GM12878 (cell line): Measurements from ENCODE around the gene PIGV. TPM values are rescaled to one million over a fixed set of nuclear protein-coding genes. Genes with fewer than 3 reads are reported as not detected.

ENCODE experiments used
- ATAC-seq: fragments of 200-7000 bp; cut with Tn5 transposase; 3 replicates; pipeline ENCODE4 v1.9.1; 2020; ENCODE audit warnings: mild to moderate bottlenecking, moderate library complexity
- BruUV-seq: library from RNA; stranded (reverse); fragments of 400-500 nt; replicated peaks from 2 replicates; lab custom pipeline; 2021; lab: Mats Ljungman, UMichigan
- CTCF ChIA-PET: fragments of 300-600 bp; sonication (Branson Sonifier 250); formaldehyde crosslinking; extraction: SDS; loops from one replicate; lab custom pipeline; 2021; ENCODE audit warnings: inconsistent platforms; lab: Yijun Ruan, JAX
- POLR2A ChIA-PET: fragments of 350-600 bp; formaldehyde crosslinking; extraction: SDS; loops from one replicate; lab custom pipeline; 2021; ENCODE audit warnings: inconsistent platforms; lab: Charles Lee
- RAD21 ChIA-PET: fragments of 300-600 bp; sonication (Branson Sonifier 250); formaldehyde crosslinking; loops from one replicate; lab custom pipeline; 2023; ENCODE audit warnings: antibody characterized with exemption; ENCODE audit not compliant: unreplicated experiment; lab: Charles Lee
- SMC1A ChIA-PET: fragments of 300-600 bp; sonication (Branson Sonifier 250); formaldehyde crosslinking; loops from one replicate; lab custom pipeline; 2023; ENCODE audit not compliant: unreplicated experiment, uncharacterized antibody; lab: Charles Lee
- DNase-seq: peaks from one replicate; pipeline ENCODE4 v3.0.0-alpha.2; 2011; ENCODE audit warnings: low read depth, low spot score
- FAIRE-seq: peaks from 3 replicates; lab custom pipeline; 2011; peaks lifted over from hg19 to GRCh38; lab: Jason Lieb, UNC
- H2AFZ ChIP-seq: 2 replicates; pipeline ENCODE4 v1.6.0; 2011; ENCODE audit warnings: low read depth, low read length, control low read depth; ENCODE audit not compliant: control insufficient read depth
- H3K27ac ChIP-seq: 2 replicates; pipeline ENCODE4 v1.5.1; 2011; ENCODE audit warnings: control low read depth; ENCODE audit not compliant: control insufficient read depth, insufficient read depth
- H3K27me3 ChIP-seq, 2 experiments: replicated peaks in 1 of 2; 2 replicates each; pipeline versions ENCODE4 v1.6.0 to v1.6.1; 2011; ENCODE audit warnings: low read length in 1 of 2; ENCODE audit not compliant: control insufficient read depth in 2 of 2, insufficient read depth in 2 of 2
- H3K36me3 ChIP-seq, 2 experiments: 2 replicates each; pipeline ENCODE4 v1.5.1; 2011; ENCODE audit warnings: low read length in 1 of 2; ENCODE audit not compliant: control insufficient read depth in 2 of 2, insufficient read depth in 2 of 2
- H3K4me1 ChIP-seq: 2 replicates; pipeline ENCODE4 v1.6.1; 2011; ENCODE audit warnings: mild to moderate bottlenecking, low read length, moderate library complexity, mixed read lengths; ENCODE audit not compliant: control insufficient read depth, insufficient read depth
- H3K4me2 ChIP-seq: 2 replicates; pipeline ENCODE4 v1.6.0; 2011; ENCODE audit warnings: control low read depth; ENCODE audit not compliant: control insufficient read depth, insufficient read depth
- H3K4me3 ChIP-seq: fragments of 200-600 bp; sonication (generic); 2 replicates; pipeline ENCODE4 v1.5.1; 2016
- H3K79me2 ChIP-seq: 2 replicates; pipeline ENCODE4 v1.6.0; 2011; ENCODE audit warnings: low read length; ENCODE audit not compliant: control insufficient read depth, insufficient read depth
- H3K9ac ChIP-seq: 2 replicates; pipeline ENCODE4 v1.8.0; 2011; ENCODE audit warnings: low read length, control low read depth, mixed read lengths; ENCODE audit not compliant: control insufficient read depth, insufficient read depth
- H3K9me3 ChIP-seq: replicated peaks from 3 replicates; pipeline ENCODE4 v1.5.1; 2011; ENCODE audit warnings: mild to moderate bottlenecking, low read length; ENCODE audit not compliant: control insufficient read depth, insufficient read depth
- H4K20me1 ChIP-seq: 2 replicates; pipeline ENCODE4 v1.6.0; 2011; ENCODE audit not compliant: control insufficient read depth, insufficient read depth
- ASH2L ChIP-seq: fragments of 300-600, 200-600 bp; sonication (generic); IDR thresholded peaks from 2 replicates; pipeline ENCODE4 v1.6.1; 2017; ENCODE audit warnings: low read depth, mild to moderate bottlenecking, borderline replicate concordance
- BCL11A ChIP-seq: IDR thresholded peaks from 2 replicates; pipeline ENCODE4 v1.6.1; 2011; ENCODE audit warnings: low read depth, low read length
- BCLAF1 ChIP-seq: fragments of 450-650 bp; IDR thresholded peaks from 2 replicates; pipeline ENCODE4 v1.6.1; 2017; ENCODE audit warnings: antibody characterized with exemption, mild to moderate bottlenecking, moderate library complexity
- E4F1 ChIP-seq: fragments of 450-650 bp; IDR thresholded peaks from 2 replicates; pipeline ENCODE4 v1.6.1; 2018; ENCODE audit warnings: borderline replicate concordance, mild to moderate bottlenecking; ENCODE audit not compliant: partially characterized antibody
- HDAC2 ChIP-seq: fragments of 200-600 bp; sonication (generic); IDR thresholded peaks from 2 replicates; pipeline ENCODE4 v1.6.1; 2017
- HDAC6 ChIP-seq: fragments of 200-600 bp; sonication (generic); IDR thresholded peaks from one replicate; pipeline ENCODE4 v1.8.0; 2017; ENCODE audit warnings: antibody characterized with exemption; ENCODE audit not compliant: unreplicated experiment
- NFIC ChIP-seq: IDR thresholded peaks from 2 replicates; pipeline ENCODE4 v1.6.1; 2012; ENCODE audit warnings: low read depth, mild to moderate bottlenecking, inconsistent platforms, low read length, moderate library complexity
- PAX8 ChIP-seq: fragments of 450-650 bp; IDR thresholded peaks from 2 replicates; pipeline ENCODE4 v1.6.1; 2017; ENCODE audit warnings: mild to moderate bottlenecking, moderate library complexity
- PML ChIP-seq: IDR thresholded peaks from 2 replicates; pipeline ENCODE4 v1.6.1; 2012; ENCODE audit warnings: low read length, inconsistent platforms
- RUNX3 ChIP-seq: IDR thresholded peaks from 2 replicates; pipeline ENCODE4 v1.6.1; 2012; ENCODE audit warnings: low read length, inconsistent platforms
- SMAD5 ChIP-seq: IDR thresholded peaks from 2 replicates; pipeline ENCODE4 v1.6.1; 2016; ENCODE audit warnings: antibody characterized with exemption, low read depth
- TAF1 ChIP-seq: IDR thresholded peaks from 2 replicates; pipeline ENCODE4 v1.6.1; 2011; ENCODE audit warnings: mild to moderate bottlenecking, low read depth, low read length, borderline replicate concordance
- ZNF687 ChIP-seq: fragments of 450-650 bp; IDR thresholded peaks from 2 replicates; pipeline ENCODE4 v1.6.1; 2017; ENCODE audit warnings: mild to moderate bottlenecking, moderate library complexity
- WGBS: methylation state at CpG from one replicate; pipeline ENCODE4 v1.1.6; 2016; ENCODE audit warnings: low lambda C conversion rate; ENCODE audit not compliant: insufficient replicate concordance, insufficient coverage; ENCODE audit errors: missing lambda C conversion rate; 5-methylcytosine and 5-hydroxymethylcytosine counted together
- in situ Hi-C: fragments of 300-500 bp; cut with MboI; formaldehyde crosslinking; loops from 9 replicates; pipeline ENCODE4 v1.14.3; 2018; ENCODE audit warnings: mixed read lengths
- intact Hi-C: fragments of 100-400 bp; cut with micrococcal nuclease; formaldehyde crosslinking; loops from one replicate; pipeline ENCODE4 v1.14.2; 2022; ENCODE audit not compliant: unreplicated experiment
- polyA plus RNA-seq, 11 experiments: library from polyadenylated mRNA; depleted of rRNA in 4 of 11; unstranded in 6 of 11; stranded (reverse) in 5 of 11; fragments of >200 nt; fragmentation: Nextera tagmentation in 4 of 11; fragmentation: Illumina TruSeq in 1 of 11; extraction: Ambion mirVana in 4 of 11; extraction: Trizol in 1 of 11; gene quantifications; 1 replicate in 1 of 11; 2 replicates in 10 of 11; pipeline versions ENCODE4 v1.2.1 to v1.2.3, GENCODE V29; 2011 to 2016; ENCODE audit warnings: inconsistent platforms in 2 of 11, missing spikeins in 2 of 11, low read depth in 1 of 11
- total RNA-seq, 4 experiments: library from RNA; depleted of rRNA in 3 of 4; stranded (reverse); fragments of >200 nt in 3 of 4; fragmentation: Illumina TruSeq in 1 of 4; extraction: Trizol in 1 of 4; gene quantifications; 2 replicates each; pipeline versions ENCODE4 v1.2.1 to v1.2.3, GENCODE V29; 2013 to 2021

PIGV gene
- total and polyA plus RNA-seq, 10 of the 15 experiments (the other 5 are each of a cell fraction or from before 2014, with no cell fraction given), result 8.8 to 18.1 (median 11.9) TPM

GRCh38 chr1:26782521-26783212 lies 5.1 kb upstream of the PIGV start:
- no peaks in the 10 kb centered on the region for H3K27me3 ChIP-seq
- FAIRE-seq, result no peak
- CTCF ChIA-PET, result interaction anchor here (1.2 to 3.5 kb wide), 2 partner anchors 38 to 105 kb away, joined by 3 to 14 read pairs; no protein-coding TSS in a partner anchor
- H3K4me2 ChIP-seq, result no peak overlapping the region
- RAD21 ChIA-PET, result interaction anchor here (1.0 kb wide), 1 partner anchor 38 kb away, joined by 3 read pairs; no protein-coding TSS in a partner anchor
- H3K4me1 ChIP-seq, result peaks cover 23% of the 10 kb centered on the region
- TF ChIP-seq ZNF687 (no peak), BCL11A (no peak), SMAD5 (0 out of 2 replicates have a peak, but pooled peaks have one; percentile 42), HDAC6 (no peak), RUNX3 (no peak), PAX8 (no peak), NFIC (no peak), PML (peak; percentile 48; the same call in 1 of the 2 replicates), ASH2L (no peak), BCLAF1 (no peak), TAF1 (no peak), HDAC2 (no peak), E4F1 (no peak)
- TF ChIP-seq, all 136 proteins: peak for 2
- in situ Hi-C loops (no loop called here), intact Hi-C loops (no loop called here)
- H3K9me3 ChIP-seq, result no peaks in the 10 kb centered on the region
- peaks cover 15 to 32% of the 10 kb centered on the region in 2 experiments for H3K36me3 ChIP-seq
- WGBS, result 83% methylated on average over 3 of the region's 3 CpGs
- no peak overlapping the region for H3K4me3 ChIP-seq
- H3K79me2 ChIP-seq, result no peaks in the 10 kb centered on the region; the same call in 1 of the 2 replicates
- ATAC-seq (no peak), DNase-seq (no peak)
- H3K9ac ChIP-seq, result no peak overlapping the region
- H2AFZ ChIP-seq, result no peak overlapping the region
- no peak overlapping the region for H3K27ac ChIP-seq
- SMC1A ChIA-PET, result interaction anchor here (0.9 to 3.8 kb wide), 5 partner anchors 10 to 180 kb away, joined by 3 to 25 read pairs (median 4); no protein-coding TSS in a partner anchor
- H4K20me1 ChIP-seq, result no peaks in the 10 kb centered on the region
- POLR2A ChIA-PET, result no interaction called here
- no TSS peak for BruUV-seq
